Activated T-cell treated with anti-CD3 and anti-CD28 coated beads for 48 hours (primary cell): ENCODE measurements around the gene FHDC1.

Experiments
- DNase-seq: peaks from one replicate; pipeline ENCODE4 v3.0.0-alpha.2; 2020; ENCODE audit warnings: low read depth

The FHDC1 gene

GRCh38 chr4:153005899-153006381, 69.8 kb downstream of the FHDC1 start:
- no peak for DNase-seq

DNA sequence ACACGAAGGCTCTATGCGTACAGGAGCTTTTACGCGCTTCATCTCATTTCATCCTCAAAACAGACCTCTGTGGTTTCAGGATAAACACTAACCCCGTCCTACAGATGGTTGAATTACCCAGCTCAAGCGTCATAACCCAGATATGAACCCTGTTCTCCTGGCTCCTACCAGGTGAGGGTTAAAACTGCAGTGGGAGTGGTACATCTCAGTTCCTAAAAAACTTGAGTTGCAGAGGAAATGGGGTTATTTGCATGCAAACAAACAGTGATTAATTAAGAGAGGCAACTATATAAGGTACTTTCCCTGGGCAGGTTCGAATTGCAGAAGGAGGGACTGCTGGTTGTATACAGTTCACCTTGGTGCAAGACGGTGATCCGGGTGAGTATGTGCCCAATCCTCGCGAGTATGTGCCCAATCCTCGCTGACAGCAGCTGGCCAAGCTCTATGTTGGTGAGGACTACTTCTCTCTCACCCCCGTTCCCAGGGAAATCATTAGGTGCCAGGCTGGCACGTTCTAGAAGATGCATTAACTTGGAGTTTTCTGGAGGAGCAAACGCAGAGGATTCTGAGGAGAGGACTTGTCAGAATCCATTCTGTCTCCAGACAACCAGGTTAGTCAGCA, 72.6 kb downstream of the FHDC1 start:
- no peak for DNase-seq

GRCh38 chr4:153010146-153010545, 74.0 kb downstream of the FHDC1 start:
- DNase-seq: no peak

DNA sequence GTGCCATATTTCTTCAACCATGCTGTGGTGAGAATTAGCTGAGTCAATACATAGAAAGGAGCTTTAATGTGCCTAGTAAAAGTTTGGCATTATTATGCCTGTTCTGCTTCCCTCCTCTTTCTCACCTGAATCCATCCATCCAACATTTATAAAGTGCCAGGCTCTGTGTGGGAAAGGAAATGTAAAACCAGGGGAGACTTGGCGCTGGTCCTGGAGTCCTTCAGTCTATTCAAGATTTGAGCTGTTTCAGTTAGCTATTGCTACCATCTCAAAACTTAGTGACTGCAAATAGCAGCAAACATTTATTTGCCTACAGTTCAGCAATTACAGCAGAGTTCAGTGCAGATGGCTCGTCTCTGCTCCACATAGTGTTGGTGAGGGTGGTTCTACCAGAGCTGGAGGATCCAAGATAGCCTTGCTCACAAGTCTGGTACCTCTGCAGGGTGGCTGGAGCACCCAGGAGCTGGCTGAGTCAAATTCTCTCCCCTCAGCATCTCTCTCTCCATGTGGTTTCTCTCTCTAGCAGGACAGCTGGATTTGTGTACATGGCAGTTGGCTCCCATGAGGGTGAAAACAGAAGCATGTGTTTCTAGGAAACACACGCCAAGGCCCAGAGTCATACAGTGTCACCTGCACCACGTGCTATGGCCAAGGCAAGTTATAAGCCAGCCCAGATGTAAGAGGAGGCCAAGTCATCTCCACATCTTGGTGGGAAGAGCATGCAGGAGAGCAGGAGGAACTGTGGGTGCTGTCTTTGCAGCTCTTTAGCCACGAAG, 77.3 kb downstream of the FHDC1 start:
- no peak for DNase-seq

- no peak for DNase-seq
Measured at GRCh38 chr4:153014460-153014859, 78.3 kb downstream of the FHDC1 start.

DNA sequence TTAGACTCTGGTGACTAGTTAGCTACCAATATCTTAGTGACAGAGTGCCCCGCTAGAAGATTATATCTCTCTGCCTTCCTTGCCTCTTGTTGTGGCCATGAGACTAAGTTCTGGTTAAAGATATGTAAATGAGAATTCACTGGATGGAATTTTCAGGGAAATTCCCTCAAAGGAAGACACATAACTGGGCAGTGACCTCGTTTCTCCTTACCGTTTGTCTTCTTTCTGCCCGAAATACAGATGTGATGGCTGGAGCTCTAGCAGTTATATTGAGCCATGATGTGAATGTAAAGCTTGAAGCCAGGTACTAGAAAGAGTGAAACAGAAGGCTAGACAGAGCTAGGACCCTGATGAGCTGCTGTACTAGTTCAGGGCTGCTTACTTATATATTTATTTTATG, 80.5 kb downstream of the FHDC1 start:
- no peak for DNase-seq

DNA sequence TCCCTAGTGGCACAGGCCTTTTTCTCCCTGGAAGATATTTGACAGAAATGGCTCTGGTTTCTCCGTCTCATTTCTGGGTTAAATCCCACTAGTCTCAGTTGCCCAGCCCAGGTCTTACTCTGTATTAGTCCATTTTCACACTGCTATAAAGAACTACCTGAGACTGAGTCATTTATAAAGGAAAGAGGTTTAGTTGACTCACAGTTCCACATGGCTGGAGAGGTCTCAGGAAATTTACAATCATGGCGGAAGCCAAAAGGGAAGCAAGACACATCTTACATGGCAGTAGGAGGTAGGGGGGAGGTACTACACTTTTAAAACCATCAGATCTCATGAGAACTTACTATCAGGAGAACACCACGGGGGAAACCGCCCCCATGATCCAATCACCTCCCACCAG, 81.9 kb downstream of the FHDC1 start:
- DNase-seq: no peak

GRCh38 chr4:153018684-153019083, 82.6 kb downstream of the FHDC1 start:
- no peak for DNase-seq

- no peak for DNase-seq
Measured at GRCh38 chr4:153019906-153020305, 83.8 kb downstream of the FHDC1 start.

GRCh38 chr4:153020457-153020856, 84.3 kb downstream of the FHDC1 start:
- no peak for DNase-seq

DNA sequence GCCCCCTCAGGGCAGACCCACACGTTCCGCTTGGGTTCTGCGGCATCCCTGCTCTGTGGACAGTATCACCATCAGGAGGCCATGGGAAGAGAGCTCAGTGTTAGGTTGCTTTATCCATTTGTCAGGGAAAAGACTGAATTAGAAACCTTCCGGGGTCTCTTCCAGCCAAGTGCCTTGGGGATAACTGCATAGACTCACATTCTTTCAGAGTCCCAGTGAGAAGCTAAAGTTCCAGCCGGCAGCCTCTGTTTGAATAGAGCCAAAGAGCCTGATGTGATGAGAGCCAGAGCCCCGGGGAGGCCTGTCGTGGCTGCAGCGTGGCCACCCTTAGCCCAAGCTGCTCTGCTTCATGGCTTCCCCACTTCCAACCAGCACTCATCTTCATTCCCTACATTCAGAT, 85.2 kb downstream of the FHDC1 start:
- no peak for DNase-seq

DNA sequence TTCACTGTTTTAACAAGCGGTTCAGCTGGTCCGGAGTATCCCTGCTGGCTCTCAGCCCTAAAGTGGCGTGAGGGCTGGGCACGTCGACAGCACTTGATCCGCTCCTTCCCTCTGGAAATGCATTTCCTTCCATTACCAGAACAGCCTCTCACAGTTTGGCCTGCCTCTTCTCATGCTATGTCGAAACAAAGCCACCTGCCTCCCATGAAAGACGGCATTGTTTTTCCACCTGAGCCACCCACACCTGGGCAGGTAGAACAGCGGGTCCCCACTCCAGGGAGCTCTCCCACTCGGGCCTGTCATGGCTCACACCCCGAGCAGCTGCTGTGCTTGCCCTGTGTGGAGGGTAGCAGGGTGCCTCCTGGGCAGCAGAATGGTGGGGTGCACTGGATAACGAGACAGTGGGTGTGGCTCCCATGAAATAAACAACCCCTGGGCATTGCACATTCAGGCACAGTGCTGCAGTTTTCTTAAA, 86.2 kb downstream of the FHDC1 start:
- no peak for DNase-seq

DNA sequence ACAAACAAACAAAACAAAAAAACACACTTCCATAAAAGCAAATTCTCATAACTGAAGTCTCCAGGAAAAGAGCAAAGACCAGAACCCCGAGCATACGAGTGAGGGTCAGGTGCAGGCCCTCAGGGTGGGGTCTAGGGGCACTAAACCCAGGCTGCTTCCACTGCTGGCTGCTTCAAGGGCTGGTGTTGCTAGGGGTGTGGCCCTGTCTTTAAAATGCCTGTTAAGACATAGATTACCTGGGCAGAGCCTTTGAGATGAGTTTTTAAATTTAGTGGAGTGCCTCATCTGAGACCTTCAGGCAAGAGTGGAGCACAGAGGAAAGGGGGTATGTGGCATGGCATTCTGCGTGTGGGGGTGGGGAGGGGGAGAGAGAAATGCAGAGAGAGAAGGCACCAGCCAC, 87.0 kb downstream of the FHDC1 start:
- no peak for DNase-seq

DNA sequence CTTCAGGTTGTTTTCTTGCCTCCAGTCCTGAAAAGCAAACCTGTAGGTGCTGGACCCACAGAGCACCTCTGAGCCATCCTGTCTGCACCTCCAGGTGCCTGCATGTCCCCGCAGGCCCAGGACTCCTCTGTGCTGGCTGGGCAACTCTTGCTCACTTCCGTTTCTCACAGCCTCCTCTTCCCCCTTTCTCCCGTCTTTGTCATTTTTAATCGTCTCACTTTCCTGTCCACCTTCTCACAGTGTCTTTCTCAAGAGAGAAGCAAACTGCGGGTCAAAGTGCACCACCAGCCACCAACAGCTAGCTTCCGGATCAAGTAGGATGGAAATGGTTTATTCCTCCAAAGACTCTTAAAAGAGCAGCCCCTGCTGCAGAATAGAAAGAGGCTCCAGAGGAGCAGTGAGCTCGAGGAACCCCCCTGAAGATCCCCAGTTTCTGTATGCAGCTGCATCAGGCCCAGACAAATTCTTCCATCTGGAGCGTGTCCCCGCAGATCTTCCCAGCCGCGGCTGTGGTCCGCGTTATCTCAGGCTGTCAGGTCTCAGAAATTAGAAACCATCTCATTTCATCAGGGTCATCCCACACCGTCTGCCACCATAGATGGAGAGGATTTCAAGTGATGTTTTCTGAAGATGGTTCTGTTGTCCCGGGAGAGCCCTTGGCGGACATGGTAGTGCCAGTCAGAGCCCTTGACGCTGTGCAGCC, 87.7 kb downstream of the FHDC1 start:
- no peak for DNase-seq

DNA sequence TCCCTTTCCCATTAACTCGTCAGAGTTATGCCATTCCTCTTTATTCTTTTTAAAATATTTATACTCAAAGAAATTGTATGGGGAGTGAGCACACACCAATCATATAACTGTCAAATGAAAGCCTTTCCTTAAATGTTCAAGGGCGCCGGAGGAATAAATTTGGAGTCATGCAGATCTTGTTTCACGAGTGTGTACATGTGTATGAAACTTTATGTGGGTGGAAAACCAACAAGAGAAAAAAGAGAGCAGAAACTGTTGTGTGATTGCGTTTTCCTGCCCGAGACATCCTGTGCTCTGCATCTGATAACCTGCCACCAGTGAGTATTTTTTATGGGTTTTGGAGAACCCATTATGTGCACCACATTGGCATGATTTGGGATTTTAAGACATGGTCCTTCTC, 88.3 kb downstream of the FHDC1 start:
- no peak for DNase-seq

GRCh38 chr4:153025406-153025805, 89.3 kb downstream of the FHDC1 start:
- DNase-seq: no peak

DNA sequence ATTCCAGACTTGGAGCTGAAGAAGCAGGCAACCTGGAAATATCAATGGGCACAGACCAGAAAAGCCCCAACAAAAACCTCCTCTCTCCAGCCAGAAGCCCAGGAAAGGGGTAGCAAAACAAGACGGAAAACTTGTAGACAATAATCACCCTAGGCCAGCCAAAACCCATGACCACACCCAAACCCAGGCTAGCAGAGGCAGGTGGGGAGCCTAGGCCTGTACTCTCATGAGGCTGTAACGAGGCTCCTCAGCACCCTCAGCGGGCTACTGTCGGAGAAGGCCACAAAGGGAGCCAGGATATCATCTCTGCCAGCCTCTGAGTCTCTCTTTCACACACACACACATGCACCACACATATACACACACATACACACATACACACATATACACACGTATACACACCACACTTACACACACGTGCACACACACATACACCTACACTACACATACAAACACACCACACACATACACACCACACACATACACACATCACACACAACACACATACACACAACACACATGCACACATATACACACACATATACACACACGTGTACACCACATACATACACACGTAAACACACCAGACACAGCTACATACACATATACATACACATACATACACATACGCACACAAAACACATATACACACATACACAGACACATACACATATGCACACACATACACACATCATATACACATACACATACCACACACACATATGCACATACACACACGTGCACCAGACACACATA, 90.6 kb downstream of the FHDC1 start:
- no peak for DNase-seq

- no peak for DNase-seq
Measured at GRCh38 chr4:153027866-153028265, 91.7 kb downstream of the FHDC1 start.

DNA sequence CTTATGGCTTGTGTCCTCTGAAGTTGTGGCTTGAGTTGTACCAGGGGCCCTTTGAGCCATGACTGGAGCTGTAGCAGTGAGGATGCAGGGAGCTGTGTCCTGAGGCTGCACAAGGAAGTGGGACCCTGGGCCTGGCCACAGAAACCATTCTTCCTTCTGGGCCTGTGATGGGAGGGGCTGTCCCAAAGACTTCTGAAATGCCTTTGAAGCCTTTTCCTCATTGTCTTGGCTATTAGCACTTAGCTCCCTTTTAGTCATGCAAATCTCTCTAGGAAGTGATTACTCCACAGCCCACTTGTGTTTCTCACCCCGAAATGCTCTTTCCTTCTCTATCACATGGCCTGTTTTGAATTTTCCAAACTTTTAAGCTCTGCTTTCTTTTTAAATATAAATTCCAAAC, 92.4 kb downstream of the FHDC1 start:
- no peak for DNase-seq
